Natural killer cell (primary cell): ENCODE results near the gene PPM1J. TPM values are rescaled to one million over a fixed set of nuclear protein-coding genes. Genes with fewer than 3 reads are reported as not detected.

Source experiments
- ATAC-seq, 3 donors: fragments of 150-1000 bp in 2 of 3; fragments of 200-7000 bp in 1 of 3; cut with Tn5 transposase; 1 replicate in 1 of 3; 2 replicates in 2 of 3; pipeline ENCODE4 v1.10.0; 2021; ENCODE audit warnings: mild to moderate bottlenecking in 2 of 3, moderate library complexity in 2 of 3
- DNase-seq, 2 donors: peaks; one replicate each; pipeline versions ENCODE4 v3.0.0 to v3.0.0-alpha.2; 2013 to 2021; ENCODE audit warnings: mixed read lengths in 1 of 2
- H3K27ac ChIP-seq: one replicate; pipeline ENCODE4 v1.5.1; 2013; ENCODE audit warnings: mild to moderate bottlenecking, low read length
- H3K27me3 ChIP-seq: one replicate; pipeline ENCODE4 v1.6.1; 2013; ENCODE audit warnings: low read length; ENCODE audit not compliant: control insufficient read depth, insufficient read depth
- H3K36me3 ChIP-seq: one replicate; pipeline ENCODE4 v1.6.1; 2013; ENCODE audit warnings: low read length; ENCODE audit not compliant: control insufficient read depth, insufficient read depth
- H3K4me1 ChIP-seq: one replicate; pipeline ENCODE4 v1.6.1; 2013; ENCODE audit warnings: low read length; ENCODE audit not compliant: control insufficient read depth, insufficient read depth
- H3K4me3 ChIP-seq: one replicate; pipeline ENCODE4 v1.5.1; 2013; ENCODE audit warnings: low read length
- H3K9me3 ChIP-seq: one replicate; pipeline ENCODE4 v1.6.1; 2013; ENCODE audit warnings: low read length; ENCODE audit not compliant: control insufficient read depth, insufficient read depth
- H3K27ac Mint-ChIP-seq, 2 donors: one replicate each; pipeline ENCODE4 v1.8.0; 2022; ENCODE audit warnings: mild to moderate bottlenecking in 2 of 2, mixed read lengths in 2 of 2, moderate library complexity in 1 of 2
- H3K27me3 Mint-ChIP-seq, 2 donors: one replicate each; pipeline ENCODE4 v1.8.0; 2022; ENCODE audit warnings: low read depth in 2 of 2, mixed read lengths in 2 of 2
- H3K36me3 Mint-ChIP-seq: one replicate; pipeline ENCODE4 v1.8.0; 2022; ENCODE audit warnings: mixed read lengths
- H3K4me1 Mint-ChIP-seq, 2 donors: one replicate each; pipeline ENCODE4 v1.8.0; 2022; ENCODE audit warnings: mixed read lengths in 2 of 2
- H3K4me3 Mint-ChIP-seq: one replicate; pipeline ENCODE4 v1.8.0; 2022; ENCODE audit warnings: mild to moderate bottlenecking, moderate library complexity, mixed read lengths
- H3K9me3 Mint-ChIP-seq, 2 donors: one replicate each; pipeline ENCODE4 v1.8.0; 2022; ENCODE audit warnings: mixed read lengths in 2 of 2
- WGBS: methylation state at CpG from one replicate; pipeline ENCODE4 v1.1.7; 2013; ENCODE audit warnings: missing lambda C conversion rate; ENCODE audit not compliant: insufficient coverage; 5-methylcytosine and 5-hydroxymethylcytosine counted together
- intact Hi-C: fragments of 100-400 bp; cut with micrococcal nuclease; formaldehyde crosslinking; loops from one replicate; pipeline ENCODE4 v1.14.2; 2022
- total RNA-seq, 4 donors: library from RNA; stranded (reverse); fragments of 120-200 nt in 1 of 4; gene quantifications; one replicate each; pipeline versions ENCODE4 v1.2.3 to v1.2.4, GENCODE V29; 2013 to 2022
- TF ChIP-seq, protein P1 (sequence below): fragments of 200-600 bp; IDR thresholded peaks from one replicate; pipeline ENCODE4 v1.8.0; 2022; ENCODE audit warnings: antibody characterized with exemption

PPM1J gene
- total RNA-seq, 3 donors from 2014 or later (not counting 1 experiment from before 2014, with no cell fraction given), result 0.26 TPM; not detected in 2

DNA sequence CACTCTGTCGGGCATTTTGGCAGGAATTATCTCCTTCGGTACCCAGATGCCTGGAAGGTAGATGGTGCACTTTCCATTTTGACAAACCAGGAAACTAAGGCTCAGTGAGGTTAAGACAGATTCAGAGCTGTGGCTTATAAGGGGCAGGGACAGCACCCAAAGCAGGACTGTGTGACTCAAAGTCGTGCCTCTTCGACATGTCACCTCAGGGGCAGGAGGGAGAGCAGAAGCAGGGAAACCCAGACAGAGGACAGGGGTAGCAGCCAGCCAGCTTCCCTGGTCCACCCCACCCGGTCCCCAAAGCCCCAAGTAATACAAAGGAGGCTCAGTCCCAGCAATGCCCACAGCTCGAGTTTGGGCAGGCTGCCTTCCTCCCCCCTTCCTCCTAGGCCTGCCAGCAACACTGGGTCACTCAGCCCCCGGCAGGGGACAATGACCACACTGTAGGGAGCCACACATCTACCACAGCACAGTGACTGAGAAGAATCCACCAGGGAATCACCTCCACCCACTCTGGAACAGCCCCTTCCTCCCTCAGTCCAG is 10.7 kb downstream of the PPM1J start:
- Mint-ChIP-seq H3K4me3 (peak overlapping the region; percentile 91), H3K9me3 (no peaks in the 10 kb centered on the region), H3K4me1 (peaks cover 72 to 75% of the 10 kb centered on the region in 2 donors), H3K27ac (peak overlapping the region; percentile 90 to 93), H3K27me3 (peaks cover 0 to 1% of the 10 kb centered on the region in 2 donors), H3K36me3 (no peaks in the 10 kb centered on the region)
- H3K36me3 ChIP-seq, result peaks cover 28% of the 10 kb centered on the region
- H3K27ac ChIP-seq, result peak overlapping the region; percentile 70
- WGBS, result 27% methylated on average over 7 of the region's 7 CpGs
- H3K4me3 ChIP-seq, result peak overlapping the region; percentile 69
- peaks cover 80% of the 10 kb centered on the region for H3K4me1 ChIP-seq
- ATAC-seq (no peak), DNase-seq (peak in 1 of 2 donors; percentile 35)
- H3K27me3 ChIP-seq, result no peaks in the 10 kb centered on the region
- TF ChIP-seq, protein P1, sequence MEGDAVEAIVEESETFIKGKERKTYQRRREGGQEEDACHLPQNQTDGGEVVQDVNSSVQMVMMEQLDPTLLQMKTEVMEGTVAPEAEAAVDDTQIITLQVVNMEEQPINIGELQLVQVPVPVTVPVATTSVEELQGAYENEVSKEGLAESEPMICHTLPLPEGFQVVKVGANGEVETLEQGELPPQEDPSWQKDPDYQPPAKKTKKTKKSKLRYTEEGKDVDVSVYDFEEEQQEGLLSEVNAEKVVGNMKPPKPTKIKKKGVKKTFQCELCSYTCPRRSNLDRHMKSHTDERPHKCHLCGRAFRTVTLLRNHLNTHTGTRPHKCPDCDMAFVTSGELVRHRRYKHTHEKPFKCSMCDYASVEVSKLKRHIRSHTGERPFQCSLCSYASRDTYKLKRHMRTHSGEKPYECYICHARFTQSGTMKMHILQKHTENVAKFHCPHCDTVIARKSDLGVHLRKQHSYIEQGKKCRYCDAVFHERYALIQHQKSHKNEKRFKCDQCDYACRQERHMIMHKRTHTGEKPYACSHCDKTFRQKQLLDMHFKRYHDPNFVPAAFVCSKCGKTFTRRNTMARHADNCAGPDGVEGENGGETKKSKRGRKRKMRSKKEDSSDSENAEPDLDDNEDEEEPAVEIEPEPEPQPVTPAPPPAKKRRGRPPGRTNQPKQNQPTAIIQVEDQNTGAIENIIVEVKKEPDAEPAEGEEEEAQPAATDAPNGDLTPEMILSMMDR, result no peak
- intact Hi-C loops, result loop anchor here (2.0 kb wide), 1 partner anchor 30 kb away; the partner anchor contains the start of gene MOV10
- H3K9me3 ChIP-seq, result no peaks in the 10 kb centered on the region

DNA sequence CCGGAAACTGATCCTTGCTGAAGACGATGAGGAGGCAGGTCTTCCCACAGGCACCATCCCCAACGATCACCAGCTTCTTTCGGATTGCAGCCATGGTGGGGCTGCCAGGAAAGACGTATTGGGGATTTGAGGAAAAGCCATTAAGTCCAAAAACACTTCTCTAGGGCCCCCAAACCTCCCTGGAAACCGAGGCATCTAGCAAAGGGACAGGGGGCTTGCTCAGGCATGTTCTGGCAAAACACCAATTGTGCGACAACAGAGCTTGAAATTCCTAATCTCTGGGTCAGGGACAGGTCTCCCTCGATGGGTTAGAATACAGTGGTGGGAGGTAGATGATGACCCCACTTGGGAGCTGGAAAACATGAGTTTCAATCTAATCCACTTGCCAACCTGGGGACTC is 11.4 kb downstream of the PPM1J start:
- no peaks in the 10 kb centered on the region for H3K36me3 Mint-ChIP-seq
- no peaks in the 10 kb centered on the region for H3K9me3 Mint-ChIP-seq
- H3K27ac Mint-ChIP-seq, result peak overlapping the region; percentile 90 to 93
- peaks cover 75 to 83% of the 10 kb centered on the region in 2 donors for H3K4me1 Mint-ChIP-seq
- intact Hi-C loops, result loop anchor here (2.0 kb wide), 1 partner anchor 29 kb away; the partner anchor contains the start of gene MOV10
- DNase-seq (no peak), ATAC-seq (no peak)
- Histone ChIP-seq H3K27ac (no peak overlapping the region), H3K4me1 (peaks cover 84% of the 10 kb centered on the region), H3K27me3 (no peaks in the 10 kb centered on the region), H3K4me3 (no peak overlapping the region), H3K9me3 (no peaks in the 10 kb centered on the region), H3K36me3 (peaks cover 32% of the 10 kb centered on the region)
- WGBS, result 95% methylated on average over 8 of the region's 8 CpGs
- TF ChIP-seq, protein P1, result no peak
- peak overlapping the region; percentile 91 for H3K4me3 Mint-ChIP-seq
- H3K27me3 Mint-ChIP-seq, result no peaks in the 10 kb centered on the region

DNA sequence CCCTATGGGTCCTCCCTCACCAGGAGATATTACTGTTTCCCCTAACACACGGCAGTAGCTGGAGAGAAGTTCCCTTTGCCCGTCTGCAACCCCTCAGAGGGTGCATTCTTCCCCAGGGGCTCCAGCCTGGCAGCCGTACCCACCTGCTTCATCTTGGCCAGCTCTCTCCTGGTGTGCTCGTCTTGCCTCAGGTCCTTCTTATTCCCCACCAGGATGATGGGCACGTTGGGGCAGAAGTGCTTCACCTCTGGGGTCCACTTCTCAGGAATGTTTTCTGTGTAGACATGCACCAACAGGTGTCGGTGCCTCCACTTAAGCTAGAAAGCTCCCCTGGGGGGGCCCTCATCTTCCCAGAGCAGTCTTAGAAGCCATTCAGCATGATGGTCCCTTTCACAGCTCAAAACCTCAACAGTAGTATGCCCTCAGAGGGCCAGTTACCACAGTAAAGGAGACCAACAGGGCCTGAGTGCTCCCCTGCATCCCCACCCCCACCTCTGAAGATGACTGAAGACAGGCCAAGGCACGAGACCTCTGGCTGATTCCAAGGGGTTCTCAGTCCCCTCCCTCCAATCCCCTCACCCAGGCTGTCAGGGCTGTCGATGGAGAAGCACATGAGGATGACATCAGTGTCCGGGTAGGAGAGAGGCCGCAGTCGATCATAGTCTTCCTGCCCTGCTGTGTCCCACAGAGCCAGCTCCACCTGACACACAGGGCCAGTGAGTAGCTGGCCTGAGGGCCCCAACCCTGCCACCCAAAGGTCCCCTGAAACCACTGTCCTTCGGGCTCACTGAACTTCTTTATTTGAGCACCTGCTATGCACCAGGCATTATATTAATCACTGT is 12.5 kb downstream of the PPM1J start:
- Histone ChIP-seq H3K36me3 (peaks cover 39% of the 10 kb centered on the region), H3K4me3 (no peak overlapping the region), H3K27me3 (no peaks in the 10 kb centered on the region), H3K27ac (no peak overlapping the region), H3K4me1 (peaks cover 86% of the 10 kb centered on the region), H3K9me3 (no peaks in the 10 kb centered on the region)
- TF ChIP-seq, protein P1, result no peak
- intact Hi-C loops, result no loop called here
- Mint-ChIP-seq H3K36me3 (no peaks in the 10 kb centered on the region), H3K27ac (peak overlapping the region; percentile 90 to 93), H3K4me3 (peak overlapping the region; percentile 62), H3K4me1 (peaks cover 69 to 81% of the 10 kb centered on the region in 2 donors), H3K9me3 (no peaks in the 10 kb centered on the region), H3K27me3 (no peaks in the 10 kb centered on the region)
- ATAC-seq, result no peak
- no peak for DNase-seq
- 89% methylated on average over 12 of the region's 12 CpGs for WGBS
